Activated naive CD4-positive, alpha-beta T cell treated with anti-CD3 and anti-CD28 coated beads, Interleukin-2, amount 50 U/mL, for 72 hours (primary cell): ENCODE data around the gene EPHX1. TPM values are rescaled to one million over a fixed set of nuclear protein-coding genes. Genes with fewer than 3 reads are reported as not detected.
A peak's percentile ranks its signal among the peaks of the same experiment; 100 is the strongest.
"Not testable (repeated sequence)": the region's sequence is repeated elsewhere in the genome, so short reads cannot be mapped to it uniquely, and the experiment has no call there.

Experiments
- ATAC-seq, 2 donors: fragments of 150-1000 bp; cut with Tn5 transposase; 2 replicates each; pipeline ENCODE4 v1.10.0; 2021; ENCODE audit warnings: mild to moderate bottlenecking in 2 of 2, moderate library complexity in 2 of 2
- DNase-seq, 2 donors: peaks; one replicate each; pipeline ENCODE4 v3.0.0; 2021 to 2022; ENCODE audit warnings: low spot score in 2 of 2
- H3K27ac Mint-ChIP-seq, 2 donors: one replicate each; pipeline ENCODE4 v1.8.0; 2022; ENCODE audit warnings: mild to moderate bottlenecking in 2 of 2, mixed read lengths in 2 of 2
- H3K36me3 Mint-ChIP-seq, 2 donors: one replicate each; pipeline ENCODE4 v1.8.0; 2022; ENCODE audit warnings: mixed read lengths in 2 of 2
- H3K9me3 Mint-ChIP-seq, 2 donors: one replicate each; pipeline ENCODE4 v1.8.0; 2022; ENCODE audit warnings: mixed read lengths in 2 of 2
- total RNA-seq, 2 donors: library from RNA; stranded (reverse); gene quantifications; one replicate each; pipeline ENCODE4 v1.2.3, GENCODE V29; 2022

EPHX1 gene
- total RNA-seq: 1 to 10 TPM; 3.1 TPM

- H3K27ac Mint-ChIP-seq: peak within 1 kb of the TSS in 1 of 2 donors; percentile 60
- peak in 1 of 2 donors; percentile 80 for DNase-seq
- no peaks in the 10 kb centered on the region for H3K9me3 Mint-ChIP-seq
- H3K36me3 Mint-ChIP-seq: no peaks in the 10 kb centered on the region
- ATAC-seq: peak; percentile 88 to 98
Measured at GRCh38 chr1:225809842-225810578, at the start of gene EPHX1. Gene EPHX1, plus strand, starts transcription at chr1:225810124. Its CDS starts 18,606 bp downstream, at chr1:225828730.

- no peaks in the 10 kb centered on the region for H3K9me3 Mint-ChIP-seq
- H3K27ac Mint-ChIP-seq: no peak overlapping the region
- DNase-seq (no peak), ATAC-seq (no peak)
- no peaks in the 10 kb centered on the region for H3K36me3 Mint-ChIP-seq
Measured at GRCh38 chr1:225760531-225760930, 49.4 kb upstream of the EPHX1 start.

- not testable (repeated sequence) for H3K36me3 Mint-ChIP-seq, DNase-seq, H3K27ac Mint-ChIP-seq, H3K9me3 Mint-ChIP-seq, ATAC-seq
Measured at GRCh38 chr1:225761395-225761794, 48.5 kb upstream of the EPHX1 start.

- Mint-ChIP-seq H3K27ac (no peak overlapping the region), H3K9me3 (no peaks in the 10 kb centered on the region), H3K36me3 (no peaks in the 10 kb centered on the region)
- DNase-seq: no peak
- no peak for ATAC-seq
Measured at GRCh38 chr1:225762002-225762441, 47.9 kb upstream of the EPHX1 start.

GRCh38 chr1:225762444-225762843 is 47.5 kb upstream of the EPHX1 start:
- no peaks in the 10 kb centered on the region for H3K36me3 Mint-ChIP-seq
- no peak for DNase-seq
- no peaks in the 10 kb centered on the region for H3K9me3 Mint-ChIP-seq
- no peak overlapping the region for H3K27ac Mint-ChIP-seq
- no peak for ATAC-seq

GRCh38 chr1:225763716-225764548 is 46.0 kb upstream of the EPHX1 start:
- H3K27ac Mint-ChIP-seq: no peak overlapping the region
- DNase-seq (no peak), ATAC-seq (no peak)
- H3K36me3 Mint-ChIP-seq: no peaks in the 10 kb centered on the region
- no peaks in the 10 kb centered on the region for H3K9me3 Mint-ChIP-seq

- Mint-ChIP-seq H3K36me3 (no peaks in the 10 kb centered on the region), H3K27ac (no peak overlapping the region)
- no peak for DNase-seq
Measured at GRCh38 chr1:225765982-225766674, 43.8 kb upstream of the EPHX1 start.

GRCh38 chr1:225766967-225767633 is 42.8 kb upstream of the EPHX1 start:
- ATAC-seq: no peak
- H3K27ac Mint-ChIP-seq: no peak overlapping the region
- no peaks in the 10 kb centered on the region for H3K9me3 Mint-ChIP-seq
- no peaks in the 10 kb centered on the region for H3K36me3 Mint-ChIP-seq
- no peak for DNase-seq

More at GRCh38 chr1:225765982-225766674, 43.8 kb upstream of the EPHX1 start:
- no peaks in the 10 kb centered on the region for H3K9me3 Mint-ChIP-seq
- ATAC-seq: no peak

GRCh38 chr1:225767634-225768540 is 42.0 kb upstream of the EPHX1 start:
- no peak for ATAC-seq

GRCh38 chr1:225768662-225769426 is 41.1 kb upstream of the EPHX1 start:
- DNase-seq (no peak), ATAC-seq (no peak)
- no peaks in the 10 kb centered on the region for H3K36me3 Mint-ChIP-seq
- H3K27ac Mint-ChIP-seq: no peak overlapping the region
- H3K9me3 Mint-ChIP-seq: no peaks in the 10 kb centered on the region

More at GRCh38 chr1:225767634-225768540, 42.0 kb upstream of the EPHX1 start:
- no peak for DNase-seq
- H3K9me3 Mint-ChIP-seq: no peaks in the 10 kb centered on the region
- no peak overlapping the region for H3K27ac Mint-ChIP-seq
- no peaks in the 10 kb centered on the region for H3K36me3 Mint-ChIP-seq

- H3K36me3 Mint-ChIP-seq: peaks cover 0 to under 1% of the 10 kb centered on the region in 2 donors
- no peak for ATAC-seq
- no peak overlapping the region for H3K27ac Mint-ChIP-seq
- DNase-seq: no peak
- no peaks in the 10 kb centered on the region for H3K9me3 Mint-ChIP-seq
Measured at GRCh38 chr1:225769687-225770086, 40.2 kb upstream of the EPHX1 start.

- no peak for DNase-seq
Measured at GRCh38 chr1:225770561-225771248, 39.2 kb upstream of the EPHX1 start.

GRCh38 chr1:225771661-225772322 is 38.1 kb upstream of the EPHX1 start:
- DNase-seq (no peak), ATAC-seq (no peak)
- Mint-ChIP-seq H3K9me3 (no peaks in the 10 kb centered on the region), H3K36me3 (peaks cover 0 to 5% of the 10 kb centered on the region in 2 donors), H3K27ac (no peak overlapping the region)

More at GRCh38 chr1:225770561-225771248, 39.2 kb upstream of the EPHX1 start:
- Mint-ChIP-seq H3K9me3 (no peaks in the 10 kb centered on the region), H3K27ac (no peak overlapping the region), H3K36me3 (peaks cover 0 to 5% of the 10 kb centered on the region in 2 donors)
- no peak for ATAC-seq

- peaks cover 0 to 5% of the 10 kb centered on the region in 2 donors for H3K36me3 Mint-ChIP-seq
- peak in 1 of 2 donors; percentile 45 for DNase-seq
Measured at GRCh38 chr1:225772323-225772768, 37.6 kb upstream of the EPHX1 start.

More at GRCh38 chr1:225772323-225772768, 37.6 kb upstream of the EPHX1 start:
- Mint-ChIP-seq H3K27ac (no peak overlapping the region), H3K9me3 (no peaks in the 10 kb centered on the region)
- ATAC-seq: peak; percentile 56 to 57
